Measurements from ENCODE around the gene TRIM27.
"Not testable (repeated sequence)": the region's sequence is repeated elsewhere in the genome, so short reads cannot be mapped to it uniquely, and the experiment has no call there.

Gene TRIM27

GRCh38 chr6:28941684-28942448, 18.1 kb upstream of the TRIM27 start:
- DNase-seq: peak; percentile 82

- DNase-seq: peak; percentile 87
Observed at GRCh38 chr6:28940858-28941683, 17.3 kb upstream of the TRIM27 start.

- DNase-seq: peak; percentile 88
Observed at GRCh38 chr6:28940294-28940857, 16.6 kb upstream of the TRIM27 start.

- no peak for DNase-seq
Observed at GRCh38 chr6:28933069-28933468, 9.3 kb upstream of the TRIM27 start.

GRCh38 chr6:28929887-28930620, 6.3 kb upstream of the TRIM27 start:
- DNase-seq: no peak

GRCh38 chr6:28929339-28929738, 5.6 kb upstream of the TRIM27 start:
- not testable (repeated sequence) for DNase-seq

GRCh38 chr6:28927846-28928245, 4.1 kb upstream of the TRIM27 start:
- DNase-seq: no peak

GRCh38 chr6:28922821-28923317, 916 bp downstream of the TRIM27 start:
- DNase-seq: peak; percentile 67

GRCh38 chr6:28922004-28922820, 1.6 kb downstream of the TRIM27 start:
- DNase-seq: peak; percentile 62

- no peak for DNase-seq
Observed at GRCh38 chr6:28920281-28920680, 3.5 kb downstream of the TRIM27 start.

GRCh38 chr6:28914941-28915340, 8.8 kb downstream of the TRIM27 start:
- no peak for DNase-seq

- no peak for DNase-seq
Observed at GRCh38 chr6:28910901-28911690, 12.7 kb downstream of the TRIM27 start.

GRCh38 chr6:28907394-28907793, 16.4 kb downstream of the TRIM27 start:
- no peak for DNase-seq

- no peak for DNase-seq
Observed at GRCh38 chr6:28906669-28907068, 17.1 kb downstream of the TRIM27 start.

- DNase-seq: no peak
Observed at GRCh38 chr6:28903686-28904085, 20.1 kb downstream of the TRIM27 start.

GRCh38 chr6:28901831-28902230, 22.0 kb downstream of the TRIM27 start:
- no peak for DNase-seq

GRCh38 chr6:28900577-28901256, 23.1 kb downstream of the TRIM27 start:
- DNase-seq: no peak

GRCh38 chr6:28898710-28898965, 25.1 kb downstream of the TRIM27 start:
- no peak for DNase-seq

GRCh38 chr6:28897369-28897745, 26.4 kb downstream of the TRIM27 start:
- no peak for DNase-seq

- DNase-seq: peak; percentile 78
Observed at GRCh38 chr6:28896505-28897368, 27.0 kb downstream of the TRIM27 start.
